H9 (cell line): ENCODE measurements around the gene OAF. TPM values are rescaled to one million over a fixed set of nuclear protein-coding genes. Genes with fewer than 3 reads are reported as not detected.

Experiments
- DNase-seq: peaks from one replicate; pipeline ENCODE4 v3.0.0-alpha.2; 2017
- H2AFZ ChIP-seq: one replicate; pipeline ENCODE4 v1.6.1; 2013; ENCODE audit warnings: mild to moderate bottlenecking, low read length, control low read depth, moderate library complexity
- H2AK5ac ChIP-seq: 2 replicates; pipeline ENCODE4 v1.6.1; 2013; ENCODE audit warnings: low read length, control low read depth, mixed read lengths; ENCODE audit not compliant: insufficient read length
- H2BK120ac ChIP-seq: one replicate; pipeline ENCODE4 v1.6.1; 2013; ENCODE audit warnings: low read depth, mild to moderate bottlenecking, low read length, control low read depth, inconsistent platforms; ENCODE audit not compliant: poor library complexity, severe bottlenecking
- H2BK12ac ChIP-seq: 2 replicates; pipeline ENCODE4 v1.6.1; 2013; ENCODE audit warnings: low read length, control low read depth, mixed read lengths, low read depth; ENCODE audit not compliant: insufficient read length
- H2BK15ac ChIP-seq: 2 replicates; pipeline ENCODE4 v1.6.1; 2013; ENCODE audit warnings: low read depth, low read length, control low read depth
- H2BK20ac ChIP-seq: one replicate; pipeline ENCODE4 v1.6.1; 2013; ENCODE audit warnings: low read depth, mild to moderate bottlenecking, low read length, control low read depth, inconsistent platforms; ENCODE audit not compliant: poor library complexity, severe bottlenecking
- H2BK5ac ChIP-seq: 2 replicates; pipeline ENCODE4 v1.6.1; 2013; ENCODE audit warnings: low read length, control low read depth, mixed read lengths; ENCODE audit not compliant: insufficient read length
- H3K14ac ChIP-seq: 2 replicates; pipeline ENCODE4 v1.6.1; 2013; ENCODE audit warnings: low read length, control low read depth; ENCODE audit not compliant: insufficient read depth
- H3K18ac ChIP-seq: 2 replicates; pipeline ENCODE4 v1.6.1; 2013; ENCODE audit warnings: low read depth, mild to moderate bottlenecking, mixed read lengths, low read length, control low read depth; ENCODE audit not compliant: insufficient read length
- H3K23ac ChIP-seq: 2 replicates; pipeline ENCODE4 v1.6.1; 2013; ENCODE audit warnings: low read length, control low read depth, mixed read lengths, low read depth; ENCODE audit not compliant: insufficient read length
- H3K23me2 ChIP-seq: 2 replicates; pipeline ENCODE4 v1.6.1; 2013; ENCODE audit warnings: low read depth, mild to moderate bottlenecking, mixed read lengths, low read length, control low read depth; ENCODE audit not compliant: insufficient read length, poor library complexity, severe bottlenecking
- H3K27ac ChIP-seq: 2 replicates; pipeline ENCODE4 v1.5.1; 2013; ENCODE audit warnings: low read length, control low read depth, mixed read lengths, low read depth; ENCODE audit not compliant: insufficient read length
- H3K27me3 ChIP-seq: 2 replicates; pipeline ENCODE4 v1.6.1; 2013; ENCODE audit warnings: low read length, control low read depth, inconsistent platforms; ENCODE audit not compliant: insufficient read depth
- H3K4ac ChIP-seq: 2 replicates; pipeline ENCODE4 v1.6.1; 2013; ENCODE audit warnings: low read depth, mild to moderate bottlenecking, control low read depth, inconsistent platforms, low read length, moderate library complexity
- H3K4me1 ChIP-seq: 2 replicates; pipeline ENCODE4 v1.6.1; 2013; ENCODE audit warnings: low read length, control low read depth, inconsistent platforms; ENCODE audit not compliant: insufficient read depth
- H3K4me2 ChIP-seq: 2 replicates; pipeline ENCODE4 v1.6.1; 2013; ENCODE audit warnings: low read length, control low read depth, mixed read lengths; ENCODE audit not compliant: insufficient read length, insufficient read depth
- H3K56ac ChIP-seq: 2 replicates; pipeline ENCODE4 v1.6.1; 2013; ENCODE audit warnings: low read depth, mild to moderate bottlenecking, mixed read lengths, low read length, control low read depth; ENCODE audit not compliant: insufficient read length
- H3K79me1 ChIP-seq: 2 replicates; pipeline ENCODE4 v1.6.1; 2013; ENCODE audit warnings: low read depth, mild to moderate bottlenecking, moderate library complexity, low read length, control low read depth, inconsistent platforms; ENCODE audit not compliant: insufficient read depth, poor library complexity, severe bottlenecking
- H3K79me2 ChIP-seq: 2 replicates; pipeline ENCODE4 v1.6.1; 2013; ENCODE audit warnings: low read length, control low read depth, inconsistent platforms; ENCODE audit not compliant: insufficient read depth
- H3K9ac ChIP-seq: 2 replicates; pipeline ENCODE4 v1.6.1; 2013; ENCODE audit warnings: low read length, control low read depth, mixed read lengths; ENCODE audit not compliant: insufficient read length; ENCODE audit errors: extremely low read depth
- H3K9me3 ChIP-seq: one replicate; pipeline ENCODE4 v1.6.1; 2013; ENCODE audit warnings: low read depth, low read length, inconsistent platforms; ENCODE audit not compliant: control insufficient read depth
- H3T11ph ChIP-seq: one replicate; pipeline ENCODE4 v1.6.1; 2013; ENCODE audit warnings: mild to moderate bottlenecking, low read length, control low read depth, inconsistent platforms
- H4K20me1 ChIP-seq: one replicate; pipeline ENCODE4 v1.6.1; 2013; ENCODE audit not compliant: control insufficient read depth, insufficient read length, insufficient read depth
- H4K5ac ChIP-seq: 2 replicates; pipeline ENCODE4 v1.6.1; 2013; ENCODE audit warnings: low read depth, mild to moderate bottlenecking, mixed read lengths, low read length, control low read depth; ENCODE audit not compliant: insufficient read length
- H4K8ac ChIP-seq: replicated peaks from 2 replicates; pipeline ENCODE4 v1.6.1; 2013; ENCODE audit warnings: low read length, control low read depth, mixed read lengths, low read depth; ENCODE audit not compliant: insufficient read length
- H4K91ac ChIP-seq: 2 replicates; pipeline ENCODE4 v1.6.1; 2013; ENCODE audit warnings: low read depth, mild to moderate bottlenecking, moderate library complexity, mixed read lengths, low read length, control low read depth; ENCODE audit not compliant: insufficient read length
- H3K27ac Mint-ChIP-seq, 3 experiments: 2 replicates in 2 of 3; 3 replicates in 1 of 3; pipeline ENCODE4 v1.8.0; 2020 to 2021; ENCODE audit warnings: mixed read lengths in 3 of 3, mild to moderate bottlenecking in 1 of 3, moderate library complexity in 1 of 3
- H3K27me3 Mint-ChIP-seq: 2 replicates; pipeline ENCODE4 v1.8.0; 2021; ENCODE audit warnings: low read depth, mild to moderate bottlenecking, moderate library complexity, mixed read lengths
- H3K36me3 Mint-ChIP-seq, 3 experiments: 2 replicates in 2 of 3; 3 replicates in 1 of 3; pipeline ENCODE4 v1.8.0; 2020 to 2021; ENCODE audit warnings: low read depth in 3 of 3, mixed read lengths in 3 of 3; ENCODE audit not compliant: insufficient read depth in 1 of 3
- H3K4me1 Mint-ChIP-seq, 2 experiments: 2 replicates each; pipeline ENCODE4 v1.8.0; 2020; ENCODE audit warnings: mixed read lengths in 2 of 2
- H3K4me3 Mint-ChIP-seq, 2 experiments: 2 replicates in 1 of 2; 3 replicates in 1 of 2; pipeline ENCODE4 v1.8.0; 2020 to 2021; ENCODE audit warnings: mild to moderate bottlenecking in 2 of 2, mixed read lengths in 2 of 2, moderate library complexity in 1 of 2
- H3K9me3 Mint-ChIP-seq, 2 experiments: 2 replicates in 1 of 2; 3 replicates in 1 of 2; pipeline ENCODE4 v1.8.0; 2020; ENCODE audit warnings: mild to moderate bottlenecking in 2 of 2, mixed read lengths in 2 of 2, moderate library complexity in 1 of 2
- WGBS: extraction: QIAGEN DNeasy Blood & Tissue Kit; methylation state at CpG from one replicate; pipeline ENCODE4 v1.1.7; 2013; ENCODE audit warnings: missing lambda C conversion rate, low lambda C conversion rate, mixed read lengths; ENCODE audit not compliant: insufficient read length; ENCODE audit errors: extremely low coverage; 5-methylcytosine and 5-hydroxymethylcytosine counted together
- total RNA-seq: library from RNA; stranded (reverse); gene quantifications from 2 replicates; pipeline ENCODE4 v1.2.1, GENCODE V29; 2021
- TF ChIP-seq, protein P1 (sequence below): fragments of 200-600 bp; sonication (generic); conservative IDR thresholded peaks from 3 replicates; pipeline ENCODE4 v1.8.0; 2021; ENCODE audit warnings: antibody characterized with exemption, mild to moderate bottlenecking

OAF gene
- total RNA-seq, 1 experiment from 2014 or later = 1.1 TPM

DNA sequence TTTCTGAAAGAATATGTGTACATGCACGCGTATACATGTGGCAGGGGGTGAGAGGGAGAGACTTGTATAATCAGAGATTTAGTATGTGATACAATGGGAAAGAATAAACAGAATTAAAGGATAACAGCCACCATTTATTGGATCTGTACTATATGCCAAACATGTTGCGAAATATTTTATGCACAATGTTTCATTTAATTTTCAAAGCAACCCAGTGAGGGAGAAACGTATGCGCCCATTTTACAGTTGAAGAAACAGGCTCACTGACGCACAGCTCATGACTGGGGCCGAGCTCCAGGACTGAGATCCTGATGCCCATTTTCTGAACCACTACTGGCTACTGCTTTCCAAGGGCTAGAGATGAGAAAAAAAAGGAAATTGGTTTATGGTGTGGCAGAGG is 3.3 kb upstream of the OAF start:
- TF ChIP-seq, protein P1, sequence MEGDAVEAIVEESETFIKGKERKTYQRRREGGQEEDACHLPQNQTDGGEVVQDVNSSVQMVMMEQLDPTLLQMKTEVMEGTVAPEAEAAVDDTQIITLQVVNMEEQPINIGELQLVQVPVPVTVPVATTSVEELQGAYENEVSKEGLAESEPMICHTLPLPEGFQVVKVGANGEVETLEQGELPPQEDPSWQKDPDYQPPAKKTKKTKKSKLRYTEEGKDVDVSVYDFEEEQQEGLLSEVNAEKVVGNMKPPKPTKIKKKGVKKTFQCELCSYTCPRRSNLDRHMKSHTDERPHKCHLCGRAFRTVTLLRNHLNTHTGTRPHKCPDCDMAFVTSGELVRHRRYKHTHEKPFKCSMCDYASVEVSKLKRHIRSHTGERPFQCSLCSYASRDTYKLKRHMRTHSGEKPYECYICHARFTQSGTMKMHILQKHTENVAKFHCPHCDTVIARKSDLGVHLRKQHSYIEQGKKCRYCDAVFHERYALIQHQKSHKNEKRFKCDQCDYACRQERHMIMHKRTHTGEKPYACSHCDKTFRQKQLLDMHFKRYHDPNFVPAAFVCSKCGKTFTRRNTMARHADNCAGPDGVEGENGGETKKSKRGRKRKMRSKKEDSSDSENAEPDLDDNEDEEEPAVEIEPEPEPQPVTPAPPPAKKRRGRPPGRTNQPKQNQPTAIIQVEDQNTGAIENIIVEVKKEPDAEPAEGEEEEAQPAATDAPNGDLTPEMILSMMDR = no peak
- Histone ChIP-seq H2BK120ac (no peak overlapping the region), H3T11ph (no peak overlapping the region), H4K8ac (no peak overlapping the region), H3K9me3 (no peaks in the 10 kb centered on the region), H3K23ac (no peak overlapping the region), H3K27me3 (peaks cover 61% of the 10 kb centered on the region), H3K79me1 (no peaks in the 10 kb centered on the region), H4K91ac (no peak overlapping the region), H2AK5ac (no peak overlapping the region), H3K4ac (no peak overlapping the region), H3K56ac (no peak overlapping the region), H3K79me2 (no peaks in the 10 kb centered on the region), H2BK12ac (no peak overlapping the region), H2BK20ac (no peak overlapping the region), H3K4me2 (no peak overlapping the region), H3K18ac (no peak overlapping the region), H4K5ac (no peak overlapping the region), H3K23me2 (peaks cover 11% of the 10 kb centered on the region), H3K14ac (no peak overlapping the region), H3K4me1 (no peaks in the 10 kb centered on the region), H2BK5ac (no peak overlapping the region), H4K20me1 (no peaks in the 10 kb centered on the region), H3K27ac (no peak overlapping the region), H3K9ac (no peak overlapping the region), H2AFZ (no peak overlapping the region), H2BK15ac (no peak overlapping the region)
- DNase-seq = no peak
- peaks cover 23 to 25% of the 10 kb centered on the region in 2 experiments for H3K4me1 Mint-ChIP-seq
- peaks cover 96% of the 10 kb centered on the region for H3K27me3 Mint-ChIP-seq
- H3K27ac Mint-ChIP-seq = no peak overlapping the region
- no peaks in the 10 kb centered on the region for H3K36me3 Mint-ChIP-seq
- no peak overlapping the region for H3K4me3 Mint-ChIP-seq
- WGBS = no CpG with 5 or more reads among the region's 7 CpGs
- no peaks in the 10 kb centered on the region for H3K9me3 Mint-ChIP-seq
